K562 (cell line): ENCODE data around the gene KRT36. TPM values are rescaled to one million over a fixed set of nuclear protein-coding genes. Genes with fewer than 3 reads are reported as not detected.

Experiments
- CCAR2 ChIP-seq: fragments of 200-400 bp; formaldehyde crosslinking; IDR thresholded peaks from 2 replicates; pipeline ENCODE4 v1.6.1; 2017; ENCODE audit warnings: mild to moderate bottlenecking, low read depth, low read length
- DPF2 ChIP-seq: fragments of 450-650 bp; IDR thresholded peaks from 2 replicates; pipeline ENCODE4 v1.6.1; 2016
- FOXA1 ChIP-seq: fragments of 450-650 bp; IDR thresholded peaks from 2 replicates; pipeline ENCODE4 v1.6.1; 2016; ENCODE audit warnings: mild to moderate bottlenecking, borderline replicate concordance
- KDM4B ChIP-seq, 2 experiments: fragments of 450-650 bp in 1 of 2; sonication (generic) in 1 of 2; IDR thresholded peaks; 2 replicates each; pipeline ENCODE4 v1.6.1; 2016 to 2017; ENCODE audit warnings: borderline replicate concordance in 2 of 2, antibody characterized with exemption in 1 of 2, low read depth in 1 of 2, mild to moderate bottlenecking in 1 of 2
- LEF1 ChIP-seq: fragments of 450-650 bp; IDR thresholded peaks from 2 replicates; pipeline ENCODE4 v1.6.1; 2016; ENCODE audit warnings: mild to moderate bottlenecking
- MYC ChIP-seq, 2 experiments: fragments of 250-450 bp in 1 of 2; sonication (Bioruptor Pico) in 1 of 2; IDR thresholded peaks; 2 replicates each; pipeline versions ENCODE4 v1.5.1 to v1.6.1; 2012 to 2021; ENCODE audit warnings: low read depth in 2 of 2, borderline replicate concordance in 1 of 2, improper control_type of control experiment in 1 of 2, low read length in 1 of 2, mild to moderate bottlenecking in 1 of 2, moderate library complexity in 1 of 2
- NEUROD1 ChIP-seq: fragments of 150-350 bp; IDR thresholded peaks from 2 replicates; pipeline ENCODE4 v1.6.1; 2014; ENCODE audit warnings: borderline replicate concordance, low read length, low read depth; ENCODE audit not compliant: partially characterized antibody
- YBX1 ChIP-seq: fragments of 450-650 bp; IDR thresholded peaks from 2 replicates; pipeline ENCODE4 v1.7.1; 2016; ENCODE audit warnings: mild to moderate bottlenecking
- ZBTB17 ChIP-seq: fragments of 450-650 bp; formaldehyde crosslinking; IDR thresholded peaks from 2 replicates; pipeline ENCODE4 v1.4.0; 2020; ENCODE audit warnings: mild to moderate bottlenecking
- ZNF584 ChIP-seq: fragments of 200-800 bp; sonication (Bioruptor generic); IDR thresholded peaks from 2 replicates; pipeline ENCODE4 v1.6.1; 2016; ENCODE audit warnings: low read depth, mild to moderate bottlenecking, missing genetic modification characterization, missing compliant biosample characterization
- ZNF592 ChIP-seq: fragments of 450-650 bp; IDR thresholded peaks from 2 replicates; pipeline ENCODE4 v1.6.1; 2017; ENCODE audit warnings: antibody characterized with exemption, mild to moderate bottlenecking
- ZNF639 ChIP-seq, 2 experiments: fragments of 200-800 bp in 1 of 2; sonication (Bioruptor generic) in 1 of 2; sonication (generic) in 1 of 2; formaldehyde crosslinking in 1 of 2; IDR thresholded peaks in 1 of 2; conservative IDR thresholded peaks in 1 of 2; 2 replicates each; pipeline versions ENCODE4 v1.5.0 to v1.6.1; 2016 to 2020; ENCODE audit warnings: missing compliant biosample characterization in 1 of 2, missing genetic modification characterization in 1 of 2, missing genetic modification reagents in 1 of 2
- polyA plus RNA-seq, 8 experiments: library from polyadenylated mRNA; depleted of rRNA in 4 of 8; stranded (reverse) in 5 of 8; unstranded in 3 of 8; fragments of >200 nt; fragmentation: Nextera tagmentation in 2 of 8; fragmentation: Illumina TruSeq in 1 of 8; extraction: Ambion mirVana in 2 of 8; extraction: Trizol in 1 of 8; gene quantifications; 2 replicates each; pipeline versions ENCODE4 v1.2.1 to v1.2.3, GENCODE V29; 2011 to 2014; ENCODE audit warnings: inconsistent platforms in 1 of 8, missing spikeins in 1 of 8
- total RNA-seq, 7 experiments: library from RNA; depleted of rRNA in 6 of 7; stranded (reverse); fragments of >200 nt in 6 of 7; fragmentation: Illumina TruSeq in 2 of 7; extraction: Trizol in 2 of 7; gene quantifications; 2 replicates each; pipeline versions ENCODE4 v1.2.1 to v1.2.3, GENCODE V29; 2011 to 2021; ENCODE audit warnings: low replicate concordance in 1 of 7
- TF ChIP-seq, protein P1 (sequence below): fragments of 450-650 bp; conservative IDR thresholded peaks from 2 replicates; pipeline ENCODE4 v1.6.1; 2016; ENCODE audit warnings: missing genetic modification characterization, low read depth, mild to moderate bottlenecking, missing compliant biosample characterization, moderate library complexity
- TF ChIP-seq, protein P2 (sequence below), 2 experiments: fragments of 450-650 bp in 1 of 2; sonication (generic) in 1 of 2; formaldehyde crosslinking in 1 of 2; IDR thresholded peaks in 1 of 2; conservative IDR thresholded peaks in 1 of 2; 2 replicates each; pipeline versions ENCODE4 v1.6.1 to v1.8.1; 2016 to 2023; ENCODE audit warnings: mild to moderate bottlenecking in 2 of 2, moderate library complexity in 2 of 2, inconsistent platforms in 1 of 2, missing genetic modification reagents in 1 of 2
- TF ChIP-seq, protein P3 (sequence below): fragments of 450-650 bp; IDR thresholded peaks from 2 replicates; pipeline ENCODE4 v1.6.1; 2014; ENCODE audit warnings: low read depth, mild to moderate bottlenecking, moderate library complexity, borderline replicate concordance

KRT36 gene
- total and polyA plus RNA-seq, 9 of the 15 experiments (the other 6 are each of a cell fraction or from before 2014, with no cell fraction given): 0.04 TPM; not detected in 8

- peak; percentile 17; the same call in 1 of the 2 replicates for TF ChIP-seq ZNF592
- no peak for TF ChIP-seq YBX1
- 0 out of 2 replicates have a peak, but pooled peaks have one; percentile 34 for TF ChIP-seq DPF2
- TF ChIP-seq, protein P1, sequence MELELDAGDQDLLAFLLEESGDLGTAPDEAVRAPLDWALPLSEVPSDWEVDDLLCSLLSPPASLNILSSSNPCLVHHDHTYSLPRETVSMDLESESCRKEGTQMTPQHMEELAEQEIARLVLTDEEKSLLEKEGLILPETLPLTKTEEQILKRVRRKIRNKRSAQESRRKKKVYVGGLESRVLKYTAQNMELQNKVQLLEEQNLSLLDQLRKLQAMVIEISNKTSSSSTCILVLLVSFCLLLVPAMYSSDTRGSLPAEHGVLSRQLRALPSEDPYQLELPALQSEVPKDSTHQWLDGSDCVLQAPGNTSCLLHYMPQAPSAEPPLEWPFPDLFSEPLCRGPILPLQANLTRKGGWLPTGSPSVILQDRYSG (tag): no peak
- 0 out of 4 replicates have a peak, but pooled peaks of 1 of the 2 experiments have one; percentile 58 for TF ChIP-seq ZNF639 (CRISPR knock-in tag; conservative IDR thresholded peaks at IDR 0.05 in 1 of 2, IDR thresholded peaks at IDR 0.05 in 1 of 2)
- TF ChIP-seq ZBTB17 (CRISPR knock-in tag): no peak
- TF ChIP-seq, protein P2, sequence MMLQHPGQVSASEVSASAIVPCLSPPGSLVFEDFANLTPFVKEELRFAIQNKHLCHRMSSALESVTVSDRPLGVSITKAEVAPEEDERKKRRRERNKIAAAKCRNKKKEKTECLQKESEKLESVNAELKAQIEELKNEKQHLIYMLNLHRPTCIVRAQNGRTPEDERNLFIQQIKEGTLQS (IDR thresholded peaks at IDR 0.05): no peak
- TF ChIP-seq, protein P2 (CRISPR knock-in tag; conservative IDR thresholded peaks at IDR 0.05): no peak
- no peak for TF ChIP-seq CCAR2
- TF ChIP-seq MYC (IDR thresholded peaks at IDR 0.05; ENCODE audit: low read depth, low read length): 0 out of 2 replicates have a peak, but pooled peaks have one; percentile 20
- no peak for TF ChIP-seq MYC (CRISPR knock-in tag; IDR thresholded peaks at IDR 0.05; ENCODE audit: borderline replicate concordance, low read depth)
- no peak for TF ChIP-seq KDM4B (IDR thresholded peaks at IDR 0.05; ENCODE audit: borderline replicate concordance in 2 of 2, low read depth in 1 of 2)
- TF ChIP-seq, protein P3, sequence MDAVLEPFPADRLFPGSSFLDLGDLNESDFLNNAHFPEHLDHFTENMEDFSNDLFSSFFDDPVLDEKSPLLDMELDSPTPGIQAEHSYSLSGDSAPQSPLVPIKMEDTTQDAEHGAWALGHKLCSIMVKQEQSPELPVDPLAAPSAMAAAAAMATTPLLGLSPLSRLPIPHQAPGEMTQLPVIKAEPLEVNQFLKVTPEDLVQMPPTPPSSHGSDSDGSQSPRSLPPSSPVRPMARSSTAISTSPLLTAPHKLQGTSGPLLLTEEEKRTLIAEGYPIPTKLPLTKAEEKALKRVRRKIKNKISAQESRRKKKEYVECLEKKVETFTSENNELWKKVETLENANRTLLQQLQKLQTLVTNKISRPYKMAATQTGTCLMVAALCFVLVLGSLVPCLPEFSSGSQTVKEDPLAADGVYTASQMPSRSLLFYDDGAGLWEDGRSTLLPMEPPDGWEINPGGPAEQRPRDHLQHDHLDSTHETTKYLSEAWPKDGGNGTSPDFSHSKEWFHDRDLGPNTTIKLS: peak; percentile 61; the same call in 1 of the 2 replicates
- no peak for TF ChIP-seq FOXA1
- TF ChIP-seq LEF1: no peak
- TF ChIP-seq ZNF584 (CRISPR knock-in tag): no peak
- TF ChIP-seq NEUROD1: no peak
Measured at GRCh38 chr17:41496803-41497484, 7.2 kb upstream of the KRT36 start (continued).
